Ishikawa (cell line): ENCODE results near the gene SLC19A3.

Experiments
- CEBPB ChIP-seq: IDR thresholded peaks from 2 replicates; pipeline ENCODE4 v1.6.1; 2012
- CREB1 ChIP-seq: IDR thresholded peaks from 2 replicates; pipeline ENCODE4 v1.6.1; 2012; ENCODE audit warnings: low read depth
- EGR1 ChIP-seq: IDR thresholded peaks from 2 replicates; pipeline ENCODE4 v1.6.1; 2012
- EP300 ChIP-seq: IDR thresholded peaks from 2 replicates; pipeline ENCODE4 v1.6.1; 2012; ENCODE audit warnings: borderline replicate concordance
- FOXM1 ChIP-seq: IDR thresholded peaks from 2 replicates; pipeline ENCODE4 v1.6.1; 2012; ENCODE audit warnings: low read depth, borderline replicate concordance
- NFIC ChIP-seq: IDR thresholded peaks from 2 replicates; pipeline ENCODE4 v1.6.1; 2012
- RAD21 ChIP-seq: IDR thresholded peaks from 2 replicates; pipeline ENCODE4 v1.6.1; 2012; ENCODE audit warnings: low read depth
- REST ChIP-seq: IDR thresholded peaks from 2 replicates; pipeline ENCODE4 v1.6.1; 2012; ENCODE audit warnings: low read depth, mild to moderate bottlenecking
- TAF1 ChIP-seq: IDR thresholded peaks from 2 replicates; pipeline ENCODE4 v1.6.1; 2012; ENCODE audit warnings: low read depth, mild to moderate bottlenecking
- TCF12 ChIP-seq: IDR thresholded peaks from 2 replicates; pipeline ENCODE4 v1.6.1; 2012; ENCODE audit warnings: low read depth
- TEAD4 ChIP-seq: IDR thresholded peaks from 2 replicates; pipeline ENCODE4 v1.6.1; 2012
- USF1 ChIP-seq: IDR thresholded peaks from 2 replicates; pipeline ENCODE4 v1.6.1; 2012
- YY1 ChIP-seq: IDR thresholded peaks from 2 replicates; pipeline ENCODE4 v1.6.1; 2012; ENCODE audit warnings: low read depth
- ZBTB7A ChIP-seq: IDR thresholded peaks from 2 replicates; pipeline ENCODE4 v1.6.1; 2012; ENCODE audit warnings: low read depth
- TF ChIP-seq, protein P1 (sequence below): IDR thresholded peaks from 2 replicates; pipeline ENCODE4 v1.6.1; 2012

SLC19A3 gene

GRCh38 chr2:227716501-227716900 lies 1.3 kb downstream of the SLC19A3 start:
- TF ChIP-seq FOXM1, result no peak
- no peak for TF ChIP-seq CREB1
- no peak for TF ChIP-seq NFIC
- no peak for TF ChIP-seq EP300
- TF ChIP-seq TCF12, result no peak
- TF ChIP-seq TEAD4, result no peak
- TF ChIP-seq EGR1, result no peak
- no peak for TF ChIP-seq REST
- TF ChIP-seq CEBPB, result no peak
- no peak for TF ChIP-seq YY1

DNA sequence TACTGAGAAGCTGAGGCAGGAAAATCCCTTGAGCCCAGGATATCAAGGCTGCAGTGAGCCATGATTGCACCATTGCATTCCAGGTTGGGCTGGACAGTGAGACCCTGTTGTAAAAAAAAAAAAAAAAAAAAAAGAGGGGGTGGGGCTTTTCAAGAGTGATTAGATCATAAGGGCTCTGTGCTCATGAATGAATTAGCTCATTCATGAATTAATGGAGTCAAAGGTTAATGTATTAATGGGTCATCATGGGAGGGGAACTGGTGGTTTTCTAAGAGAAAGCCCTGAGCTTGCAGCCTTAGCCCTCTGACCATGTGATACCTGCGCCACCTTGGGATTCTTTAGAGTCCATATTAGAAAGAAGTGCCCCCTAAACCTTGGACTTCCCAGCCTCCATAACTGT lies 4.5 kb downstream of the SLC19A3 start:
- TF ChIP-seq CREB1 (no peak), REST (no peak), ZBTB7A (no peak), TEAD4 (no peak), YY1 (no peak), EP300 (no peak), TAF1 (no peak), FOXM1 (no peak)

DNA sequence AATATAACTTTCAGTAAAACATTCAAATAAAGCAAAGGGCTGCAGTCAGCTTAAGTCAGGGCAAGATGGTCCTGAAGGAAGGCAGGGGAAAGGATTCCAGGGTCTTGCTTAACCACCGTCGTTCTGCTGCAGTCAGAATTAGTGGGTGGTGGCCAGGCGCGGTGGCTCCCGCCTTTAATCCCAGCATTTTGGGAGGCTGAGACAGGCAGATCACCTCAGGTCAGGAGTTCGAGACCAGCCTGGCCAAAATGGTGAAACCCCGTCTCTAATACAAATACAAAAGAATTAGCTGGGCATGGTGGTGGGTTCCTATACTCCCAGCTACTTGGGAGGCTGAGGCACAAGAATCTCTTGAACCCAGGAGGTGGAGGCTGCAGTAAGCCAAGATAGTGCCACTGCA lies 6.8 kb downstream of the SLC19A3 start:
- TF ChIP-seq EP300 (no peak), RAD21 (no peak), USF1 (no peak), YY1 (no peak), FOXM1 (no peak), ZBTB7A (no peak), CEBPB (no peak), NFIC (no peak), TCF12 (no peak), TAF1 (no peak), REST (no peak), TEAD4 (no peak), CREB1 (no peak), EGR1 (no peak)
- TF ChIP-seq, protein P1, sequence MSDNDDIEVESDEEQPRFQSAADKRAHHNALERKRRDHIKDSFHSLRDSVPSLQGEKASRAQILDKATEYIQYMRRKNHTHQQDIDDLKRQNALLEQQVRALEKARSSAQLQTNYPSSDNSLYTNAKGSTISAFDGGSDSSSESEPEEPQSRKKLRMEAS, result no peak

DNA sequence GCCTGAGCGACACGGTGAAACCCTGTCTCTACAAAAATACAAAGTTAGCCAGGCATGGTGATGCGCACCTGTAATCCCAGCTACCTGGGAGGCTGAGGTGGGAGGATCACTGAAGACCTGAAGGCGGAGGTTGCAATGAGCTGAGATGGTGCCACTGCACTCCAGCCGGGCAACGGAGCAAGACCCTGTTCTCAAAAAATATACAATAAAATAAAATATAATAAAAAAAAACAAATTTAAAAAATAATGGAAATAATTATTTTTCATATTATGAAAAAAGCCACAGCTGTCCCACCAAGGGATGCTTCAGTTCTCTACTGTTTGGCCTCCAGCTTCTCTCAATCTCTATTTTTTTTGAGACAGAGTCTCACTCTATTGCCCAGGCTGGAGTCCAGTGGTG lies 10.4 kb downstream of the SLC19A3 start:
- TF ChIP-seq YY1 (no peak), CEBPB (no peak), TAF1 (no peak), EGR1 (no peak)

DNA sequence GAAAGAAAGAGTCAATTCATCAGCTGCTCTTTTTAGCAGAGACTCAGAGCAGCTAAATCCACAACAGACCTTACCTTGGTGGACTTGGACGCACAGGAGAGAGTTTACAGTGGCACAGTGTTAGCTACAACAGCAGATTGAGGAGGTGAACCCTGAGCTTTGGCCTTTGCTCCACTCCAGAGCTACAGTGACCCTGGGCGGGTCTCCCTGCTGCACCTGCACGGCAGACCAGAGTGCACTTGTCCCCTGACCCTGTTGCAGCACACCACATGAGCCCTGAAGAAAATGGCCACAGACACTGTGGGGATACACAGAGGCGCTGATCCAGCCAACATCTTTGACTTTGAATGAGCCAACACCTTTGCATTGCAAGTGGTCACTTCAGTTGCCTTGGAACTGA lies 11.0 kb downstream of the SLC19A3 start:
- TF ChIP-seq TEAD4, result no peak
- no peak for TF ChIP-seq YY1
- no peak for TF ChIP-seq CREB1
- TF ChIP-seq REST, result no peak
- no peak for TF ChIP-seq NFIC
- TF ChIP-seq USF1, result no peak
- TF ChIP-seq EP300, result no peak
- TF ChIP-seq ZBTB7A, result no peak
- no peak for TF ChIP-seq TAF1
- TF ChIP-seq EGR1, result no peak
- TF ChIP-seq, protein P1, result no peak
- no peak for TF ChIP-seq CEBPB
- no peak for TF ChIP-seq FOXM1
- no peak for TF ChIP-seq TCF12
- no peak for TF ChIP-seq RAD21
